ENCODE measurements around the gene SLC2A6.

- TF ChIP-seq CTCF (IDR thresholded peaks at IDR 0.05; ENCODE audit: poor library complexity): no peak
- no peak for TF ChIP-seq EZH2 (IDR thresholded peaks at IDR 0.05; ENCODE audit: borderline replicate concordance)
These were observed 13.4 kb upstream of the SLC2A6 start for GRCh38 chr9:133492061-133493021.
